ENCODE results near the gene KRTAP20-2. TPM values are rescaled to one million over a fixed set of nuclear protein-coding genes. Genes with fewer than 3 reads are reported as not detected.

Gene KRTAP20-2
- total RNA-seq, 1 donor from 2014 or later, result not detected

DNA sequence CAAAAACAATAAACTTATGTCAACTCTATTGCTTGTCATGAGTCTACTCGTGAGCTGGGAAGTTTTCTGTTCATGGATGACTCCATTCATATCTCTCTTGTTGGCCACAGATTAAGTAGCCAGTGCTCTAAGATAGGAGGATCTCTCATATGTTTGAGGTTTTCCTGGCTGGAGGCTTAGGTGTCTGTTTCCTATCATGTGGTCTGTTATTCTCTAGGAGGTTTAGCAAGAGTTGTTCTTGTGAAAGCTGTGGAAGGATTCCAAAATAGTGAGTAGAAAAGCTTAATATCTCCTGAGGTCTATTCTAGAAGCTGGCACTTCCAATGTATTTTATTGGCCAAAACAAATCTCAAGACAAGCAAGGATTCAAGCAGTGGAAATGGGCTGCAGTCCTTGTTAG is 5.8 kb upstream of the KRTAP20-2 start:
- TF ChIP-seq POLR2AphosphoS5 (IDR thresholded peaks at IDR 0.05; ENCODE audit: insufficient read depth in 1 of 2, low read depth in 1 of 2) (no peak), POLR2A (IDR thresholded peaks at IDR 0.05) (no peak)
- TF ChIP-seq, protein P1, sequence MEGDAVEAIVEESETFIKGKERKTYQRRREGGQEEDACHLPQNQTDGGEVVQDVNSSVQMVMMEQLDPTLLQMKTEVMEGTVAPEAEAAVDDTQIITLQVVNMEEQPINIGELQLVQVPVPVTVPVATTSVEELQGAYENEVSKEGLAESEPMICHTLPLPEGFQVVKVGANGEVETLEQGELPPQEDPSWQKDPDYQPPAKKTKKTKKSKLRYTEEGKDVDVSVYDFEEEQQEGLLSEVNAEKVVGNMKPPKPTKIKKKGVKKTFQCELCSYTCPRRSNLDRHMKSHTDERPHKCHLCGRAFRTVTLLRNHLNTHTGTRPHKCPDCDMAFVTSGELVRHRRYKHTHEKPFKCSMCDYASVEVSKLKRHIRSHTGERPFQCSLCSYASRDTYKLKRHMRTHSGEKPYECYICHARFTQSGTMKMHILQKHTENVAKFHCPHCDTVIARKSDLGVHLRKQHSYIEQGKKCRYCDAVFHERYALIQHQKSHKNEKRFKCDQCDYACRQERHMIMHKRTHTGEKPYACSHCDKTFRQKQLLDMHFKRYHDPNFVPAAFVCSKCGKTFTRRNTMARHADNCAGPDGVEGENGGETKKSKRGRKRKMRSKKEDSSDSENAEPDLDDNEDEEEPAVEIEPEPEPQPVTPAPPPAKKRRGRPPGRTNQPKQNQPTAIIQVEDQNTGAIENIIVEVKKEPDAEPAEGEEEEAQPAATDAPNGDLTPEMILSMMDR (IDR thresholded peaks at IDR 0.05), result no peak
- Histone ChIP-seq H3K4me1 (no peaks in the 10 kb centered on the region), H3K27me3 (no peaks in the 10 kb centered on the region), H3K27ac (no peak overlapping the region), H3K4me3 (no peak overlapping the region), H3K9me3 (no peaks in the 10 kb centered on the region), H3K36me3 (no peaks in the 10 kb centered on the region)
- DNase-seq (ENCODE audit: extremely low spot score in 2 of 2), result no peak
- intact Hi-C loops (cut with DNase I), result no loop called here

DNA sequence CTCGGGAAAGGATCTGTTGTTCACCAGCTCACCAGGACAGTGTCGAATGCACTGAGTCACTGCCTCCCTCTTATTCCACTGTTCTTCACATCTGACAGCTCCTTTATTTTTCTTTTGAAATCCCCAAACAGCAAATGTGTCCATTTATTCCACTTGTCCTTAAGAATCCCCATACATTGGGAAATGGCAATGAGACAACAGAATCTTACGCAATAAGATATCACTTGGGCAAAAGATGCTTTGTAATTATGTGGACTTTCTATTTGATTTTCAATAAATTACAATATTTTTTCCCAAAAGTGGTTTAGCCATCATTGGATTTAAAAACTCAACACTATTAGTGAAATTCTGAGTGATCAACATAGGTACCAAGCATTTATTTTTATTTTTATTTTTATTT is 3.7 kb downstream of the KRTAP20-2 start:
- no peaks in the 10 kb centered on the region for H3K36me3 ChIP-seq
- no peak for TF ChIP-seq POLR2A (IDR thresholded peaks at IDR 0.05)
- TF ChIP-seq, protein P1 (IDR thresholded peaks at IDR 0.05), result no peak
- no peak for TF ChIP-seq POLR2AphosphoS5 (IDR thresholded peaks at IDR 0.05; ENCODE audit: insufficient read depth in 1 of 2, low read depth in 1 of 2)
- no peaks in the 10 kb centered on the region for H3K9me3 ChIP-seq
- H3K27ac ChIP-seq, result no peak overlapping the region
- no peaks in the 10 kb centered on the region for H3K4me1 ChIP-seq
- no peaks in the 10 kb centered on the region for H3K27me3 ChIP-seq
- H3K4me3 ChIP-seq, result no peak overlapping the region
- intact Hi-C loops (cut with DNase I), result no loop called here
- DNase-seq (ENCODE audit: extremely low spot score in 2 of 2), result no peak

DNA sequence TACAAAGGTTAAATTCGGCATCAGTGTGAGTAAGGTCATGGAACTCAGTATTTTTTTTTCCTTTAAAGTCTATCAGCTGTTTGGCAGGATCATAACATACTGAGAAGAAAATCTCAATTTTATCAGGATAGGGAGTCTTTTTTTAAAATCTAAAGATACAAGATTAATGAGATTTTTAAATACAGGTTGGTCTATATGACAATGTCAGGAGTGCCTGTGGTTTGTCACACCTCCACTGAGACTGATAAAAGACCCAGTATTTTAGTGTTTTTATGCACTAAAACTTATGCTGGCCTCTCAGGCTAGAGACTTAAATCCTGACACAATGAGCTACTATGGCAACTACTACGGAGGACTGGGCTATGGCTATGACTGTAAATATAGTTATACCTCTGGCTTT is 7.6 kb downstream of the KRTAP20-2 start, which contains the start of gene KRTAP20-3:
KRTAP20-3 (plus strand) TSS at position 301 of the 400 bp plus-strand sequence.
- TF ChIP-seq POLR2AphosphoS5 (IDR thresholded peaks at IDR 0.05; ENCODE audit: insufficient read depth in 1 of 2, low read depth in 1 of 2) (no peak), POLR2A (IDR thresholded peaks at IDR 0.05) (no peak)
- TF ChIP-seq, protein P1 (IDR thresholded peaks at IDR 0.05), result no peak
- Histone ChIP-seq H3K27me3 (no peaks in the 10 kb centered on the region), H3K4me3 (no peak within 1 kb of the TSS), H3K4me1 (no peaks in the 10 kb centered on the region), H3K27ac (no peak within 1 kb of the TSS), H3K36me3 (no peaks in the 10 kb centered on the region), H3K9me3 (no peaks in the 10 kb centered on the region)
- DNase-seq (ENCODE audit: extremely low spot score in 2 of 2), result no peak
- intact Hi-C loops (cut with DNase I), result no loop called here

DNA sequence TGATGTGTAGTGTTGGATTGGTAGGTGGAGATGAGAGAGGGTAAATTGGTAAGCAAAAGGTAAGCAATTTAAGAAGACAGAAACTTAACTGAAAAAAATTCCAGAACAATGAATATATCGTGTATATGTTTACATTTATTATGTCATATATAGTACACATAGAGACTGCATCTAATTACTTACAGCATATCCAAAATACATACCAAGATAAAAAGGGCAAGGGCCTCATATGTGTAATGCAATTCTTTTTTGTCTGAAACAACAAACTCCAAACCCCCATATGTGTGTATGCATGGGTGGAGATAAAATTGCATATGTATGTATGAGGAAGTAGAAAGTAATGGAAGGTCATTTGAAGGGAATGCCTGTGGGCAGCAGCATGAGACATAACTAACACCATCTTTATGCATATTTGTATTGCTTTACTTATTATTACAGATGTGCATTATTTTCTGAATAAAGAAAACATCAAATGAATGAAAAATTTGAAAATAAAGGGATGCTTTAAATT is 12.0 kb downstream of the KRTAP20-2 start:
- no peak for DNase-seq (ENCODE audit: extremely low spot score in 2 of 2)
- Histone ChIP-seq H3K36me3 (no peaks in the 10 kb centered on the region), H3K9me3 (no peaks in the 10 kb centered on the region), H3K27ac (no peak overlapping the region), H3K4me3 (no peak overlapping the region), H3K27me3 (no peaks in the 10 kb centered on the region), H3K4me1 (no peaks in the 10 kb centered on the region)
- TF ChIP-seq POLR2A (IDR thresholded peaks at IDR 0.05), result no peak
- no peak for TF ChIP-seq POLR2AphosphoS5 (IDR thresholded peaks at IDR 0.05; ENCODE audit: insufficient read depth in 1 of 2, low read depth in 1 of 2)
- TF ChIP-seq, protein P1 (IDR thresholded peaks at IDR 0.05), result no peak
- intact Hi-C loops (cut with DNase I), result no loop called here

DNA sequence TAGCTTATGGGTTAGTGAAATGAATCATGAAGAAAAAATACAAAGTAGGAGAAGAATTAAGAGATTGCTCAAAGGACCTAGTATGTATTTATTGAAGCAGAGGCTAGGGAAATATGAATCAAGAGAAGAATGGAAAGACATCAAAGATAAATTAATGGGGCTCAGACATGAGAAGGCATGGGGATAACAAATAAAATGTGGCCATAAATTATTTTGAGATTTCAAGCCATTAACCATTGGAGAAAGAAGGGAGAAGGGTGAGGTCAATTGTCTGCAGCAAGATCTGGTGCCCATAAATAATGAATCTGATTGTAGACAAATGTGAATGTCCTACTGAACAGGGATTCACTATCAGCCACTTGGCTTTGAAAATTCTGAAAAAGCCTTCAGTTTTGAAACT is 17.9 kb downstream of the KRTAP20-2 start:
- no peaks in the 10 kb centered on the region for H3K27me3 ChIP-seq
- H3K4me3 ChIP-seq, result no peak overlapping the region
- DNase-seq (ENCODE audit: extremely low spot score in 2 of 2), result no peak
- intact Hi-C loops (cut with DNase I), result loop anchor here (10.0 kb wide), 1 partner anchor 768 kb away; no protein-coding TSS in a partner anchor
- H3K36me3 ChIP-seq, result no peaks in the 10 kb centered on the region
- H3K27ac ChIP-seq, result no peak overlapping the region
- H3K9me3 ChIP-seq, result no peaks in the 10 kb centered on the region
- no peaks in the 10 kb centered on the region for H3K4me1 ChIP-seq
- TF ChIP-seq, protein P1 (IDR thresholded peaks at IDR 0.05), result no peak
- TF ChIP-seq POLR2AphosphoS5 (IDR thresholded peaks at IDR 0.05; ENCODE audit: insufficient read depth in 1 of 2, low read depth in 1 of 2) (no peak), POLR2A (IDR thresholded peaks at IDR 0.05) (no peak)
